GM21737 (cell line): ENCODE results near the gene MYO10.
"Not testable (repeated sequence)": the region's sequence is repeated elsewhere in the genome, so short reads cannot be mapped to it uniquely, and the experiment has no call there.

Source experiments
- ATAC-seq: cut with Tn5 transposase; IDR thresholded peaks from one replicate; pipeline ENCODE4 v1.9.1; 2021; ENCODE audit warnings: mild to moderate bottlenecking, moderate library complexity; ENCODE audit not compliant: unreplicated experiment

Gene MYO10

GRCh38 chr5:16889203-16889971 is 46.7 kb downstream of the MYO10 start:
- no peak for ATAC-seq

- ATAC-seq, result no peak
Measured at GRCh38 chr5:16888694-16889124, 47.4 kb downstream of the MYO10 start.

GRCh38 chr5:16886793-16887345 is 49.2 kb downstream of the MYO10 start:
- ATAC-seq, result no peak

GRCh38 chr5:16886366-16886736 is 49.7 kb downstream of the MYO10 start:
- no peak for ATAC-seq

- ATAC-seq, result no peak
Measured at GRCh38 chr5:16885635-16886365, 50.3 kb downstream of the MYO10 start.

GRCh38 chr5:16884595-16884994 is 51.5 kb downstream of the MYO10 start:
- ATAC-seq, result no peak

GRCh38 chr5:16883806-16884205 is 52.3 kb downstream of the MYO10 start:
- no peak for ATAC-seq

GRCh38 chr5:16883176-16883575 is 52.9 kb downstream of the MYO10 start:
- no peak for ATAC-seq

- no peak for ATAC-seq
Measured at GRCh38 chr5:16881251-16881650, 54.8 kb downstream of the MYO10 start.

- ATAC-seq, result no peak
Measured at GRCh38 chr5:16880547-16880946, 55.5 kb downstream of the MYO10 start.

- ATAC-seq, result no peak
Measured at GRCh38 chr5:16879650-16880049, 56.4 kb downstream of the MYO10 start.

- ATAC-seq, result no peak
Measured at GRCh38 chr5:16879191-16879590, 56.9 kb downstream of the MYO10 start.

GRCh38 chr5:16877267-16877935 is 58.7 kb downstream of the MYO10 start:
- no peak for ATAC-seq

GRCh38 chr5:16874424-16874823 is 61.7 kb downstream of the MYO10 start:
- ATAC-seq, result not testable (repeated sequence)

GRCh38 chr5:16871746-16872339 is 64.2 kb downstream of the MYO10 start:
- no peak for ATAC-seq

- ATAC-seq, result no peak
Measured at GRCh38 chr5:16870878-16871277, 65.2 kb downstream of the MYO10 start.

GRCh38 chr5:16869821-16870796 is 66.0 kb downstream of the MYO10 start:
- ATAC-seq, result no peak

- no peak for ATAC-seq
Measured at GRCh38 chr5:16867577-16867953, 68.5 kb downstream of the MYO10 start.

GRCh38 chr5:16866795-16867576 is 69.1 kb downstream of the MYO10 start:
- ATAC-seq, result no peak
